GM12891 (cell line): ENCODE data around the gene CD40LG.

ENCODE experiments used
- DNase-seq: peaks from one replicate; pipeline ENCODE4 v3.0.0; 2011; ENCODE audit warnings: low spot score; ENCODE audit not compliant: insufficient read length
- FAIRE-seq: peaks from 2 replicates; lab custom pipeline; 2011; peaks lifted over from hg19 to GRCh38; lab: Jason Lieb, UNC
- PAX5 ChIP-seq: IDR thresholded peaks from 2 replicates; pipeline ENCODE4 v1.6.1; 2011; ENCODE audit warnings: low read length, moderate library complexity, mild to moderate bottlenecking; ENCODE audit not compliant: insufficient read depth, severe bottlenecking
- POLR2A ChIP-seq: IDR thresholded peaks from 2 replicates; pipeline ENCODE4 v1.6.1; 2011; ENCODE audit warnings: low read depth, low read length, control low read depth
- POLR2AphosphoS5 ChIP-seq: IDR thresholded peaks from 2 replicates; pipeline ENCODE4 v1.6.1; 2011; ENCODE audit warnings: low read depth, low read length, control low read depth
- POU2F2 ChIP-seq: IDR thresholded peaks from 2 replicates; pipeline ENCODE4 v1.6.1; 2011; ENCODE audit warnings: low read depth, mild to moderate bottlenecking, control low read depth, low read length, moderate library complexity
- SPI1 ChIP-seq: IDR thresholded peaks from 2 replicates; pipeline ENCODE4 v1.6.1; 2011; ENCODE audit warnings: low read depth, low read length, control low read depth
- TAF1 ChIP-seq: IDR thresholded peaks from 2 replicates; pipeline ENCODE4 v1.6.1; 2011; ENCODE audit warnings: low read depth, low read length, control low read depth

Gene CD40LG

GRCh38 chrX:136691028-136691809 lies 43.3 kb downstream of the CD40LG start:
- TF ChIP-seq POLR2AphosphoS5 (no peak), SPI1 (peak; percentile 49)
- DNase-seq, result no peak
- FAIRE-seq, result peak; percentile 72

GRCh38 chrX:136692271-136692670 lies 44.3 kb downstream of the CD40LG start:
- TF ChIP-seq PAX5 (no peak), POLR2A (no peak), SPI1 (no peak), TAF1 (no peak)
- DNase-seq (no peak), FAIRE-seq (peak; percentile 20)

DNA sequence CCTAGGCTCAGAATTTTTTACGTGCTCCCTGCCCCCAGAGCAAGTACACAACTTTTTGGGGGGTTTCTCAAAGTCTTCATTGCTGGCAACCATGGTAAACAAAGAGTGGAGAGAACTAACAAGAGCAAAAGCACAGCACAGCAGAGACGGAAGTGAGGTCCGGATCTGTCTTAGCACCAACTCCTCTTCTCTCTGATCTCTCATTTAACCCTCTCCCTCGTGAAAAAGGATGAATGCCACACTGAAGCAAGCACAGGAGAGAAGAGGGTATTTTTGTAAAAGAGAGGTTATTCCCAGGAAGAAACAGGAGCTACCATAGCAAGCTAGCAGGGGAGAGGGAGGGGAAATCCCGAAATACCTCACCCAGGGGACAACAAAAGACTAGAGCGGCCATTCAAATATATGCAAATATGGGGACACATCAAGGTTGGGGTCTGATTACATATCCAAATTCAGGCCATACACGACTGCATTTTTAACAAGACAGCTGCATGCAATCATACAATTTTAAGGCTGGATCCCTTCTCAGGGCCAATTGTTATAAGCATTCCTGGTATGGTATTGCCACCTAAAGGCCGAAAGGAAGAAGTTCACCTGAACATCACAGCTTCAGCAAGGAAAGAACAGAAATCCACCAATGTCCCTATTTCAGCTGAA lies 46.6 kb downstream of the CD40LG start:
- DNase-seq, result no peak
- peak; percentile 94 for FAIRE-seq
- TF ChIP-seq POU2F2 (peak; percentile 92), POLR2A (no peak)

DNA sequence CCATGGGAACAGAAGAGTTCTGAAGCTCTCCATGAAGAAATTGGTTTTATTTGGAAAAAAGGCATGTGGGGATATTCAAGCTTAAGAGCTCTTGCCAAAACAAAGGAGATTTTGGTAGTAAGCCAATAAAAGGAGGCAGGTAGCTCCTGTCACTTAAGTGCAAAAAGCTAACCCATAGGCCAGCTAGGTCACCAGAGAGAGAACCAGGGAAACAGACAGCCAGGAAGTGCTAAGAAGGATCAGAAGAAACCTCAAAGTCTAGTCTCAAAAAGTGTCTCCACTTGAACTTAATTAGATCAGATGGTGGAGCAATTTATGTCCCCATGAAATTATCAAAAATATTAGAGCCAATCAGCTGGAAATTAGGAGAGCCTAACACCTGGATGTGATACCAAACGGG lies 49.2 kb downstream of the CD40LG start:
- no peak for FAIRE-seq
- TF ChIP-seq SPI1, result no peak
- no peak for TF ChIP-seq POLR2AphosphoS5
- no peak for TF ChIP-seq TAF1
- no peak for TF ChIP-seq PAX5
- TF ChIP-seq POU2F2, result no peak
- no peak for TF ChIP-seq POLR2A
- DNase-seq, result no peak

GRCh38 chrX:136708348-136708747 lies 60.4 kb downstream of the CD40LG start:
- FAIRE-seq, result peak; percentile 41
- no peak for TF ChIP-seq TAF1
- TF ChIP-seq SPI1, result no peak
- TF ChIP-seq POLR2AphosphoS5, result no peak
- TF ChIP-seq POU2F2, result no peak
- TF ChIP-seq PAX5, result no peak
- no peak for DNase-seq
